SU-DHL-6 (cell line): ENCODE results near the gene KRT6A.

Source experiments
- EZH2phosphoT487 ChIP-seq: fragments of 200-600 bp; sonication (generic), shearing (Covaris generic); conservative IDR thresholded peaks from 2 replicates; pipeline ENCODE4 v1.6.1; 2018; ENCODE audit warnings: mild to moderate bottlenecking, antibody characterized with exemption, low read length, moderate library complexity, mixed read lengths
- TF ChIP-seq, protein P1 (sequence below): fragments of 200-600 bp; sonication (generic); IDR thresholded peaks from one replicate; pipeline ENCODE4 v1.5.1; 2017; ENCODE audit warnings: antibody characterized with exemption, mild to moderate bottlenecking, low read length, moderate library complexity; ENCODE audit not compliant: insufficient read depth, poor library complexity, severe bottlenecking

GRCh38 chr12:52442600-52443061 lies 50.4 kb downstream of the KRT6A start:
- TF ChIP-seq, protein P1, sequence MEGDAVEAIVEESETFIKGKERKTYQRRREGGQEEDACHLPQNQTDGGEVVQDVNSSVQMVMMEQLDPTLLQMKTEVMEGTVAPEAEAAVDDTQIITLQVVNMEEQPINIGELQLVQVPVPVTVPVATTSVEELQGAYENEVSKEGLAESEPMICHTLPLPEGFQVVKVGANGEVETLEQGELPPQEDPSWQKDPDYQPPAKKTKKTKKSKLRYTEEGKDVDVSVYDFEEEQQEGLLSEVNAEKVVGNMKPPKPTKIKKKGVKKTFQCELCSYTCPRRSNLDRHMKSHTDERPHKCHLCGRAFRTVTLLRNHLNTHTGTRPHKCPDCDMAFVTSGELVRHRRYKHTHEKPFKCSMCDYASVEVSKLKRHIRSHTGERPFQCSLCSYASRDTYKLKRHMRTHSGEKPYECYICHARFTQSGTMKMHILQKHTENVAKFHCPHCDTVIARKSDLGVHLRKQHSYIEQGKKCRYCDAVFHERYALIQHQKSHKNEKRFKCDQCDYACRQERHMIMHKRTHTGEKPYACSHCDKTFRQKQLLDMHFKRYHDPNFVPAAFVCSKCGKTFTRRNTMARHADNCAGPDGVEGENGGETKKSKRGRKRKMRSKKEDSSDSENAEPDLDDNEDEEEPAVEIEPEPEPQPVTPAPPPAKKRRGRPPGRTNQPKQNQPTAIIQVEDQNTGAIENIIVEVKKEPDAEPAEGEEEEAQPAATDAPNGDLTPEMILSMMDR: no peak
- TF ChIP-seq EZH2phosphoT487: no peak
